H1 (cell line): ENCODE data around the gene CNOT6. TPM values are rescaled to one million over a fixed set of nuclear protein-coding genes. Genes with fewer than 3 reads are reported as not detected.
A peak's percentile ranks its signal among the peaks of the same experiment; 100 is the strongest.

Experiments
- CTCF ChIA-PET: fragments of 300-600 bp; sonication (Branson Sonifier 250); formaldehyde crosslinking; loops from one replicate; lab custom pipeline; 2021; ENCODE audit not compliant: partially characterized antibody; lab: Charles Lee
- POLR2A ChIA-PET: fragments of 300-600 bp; sonication (Branson Sonifier 250); formaldehyde crosslinking; loops from one replicate; lab custom pipeline; 2021; ENCODE audit warnings: inconsistent platforms; ENCODE audit not compliant: partially characterized antibody; lab: Charles Lee
- DNase-seq, 2 experiments: peaks; one replicate each; pipeline versions ENCODE4 v3.0.0 to v3.0.0-alpha.2; 2010 to 2022; ENCODE audit warnings: low spot score in 2 of 2, low read depth in 1 of 2, mixed read lengths in 1 of 2
- FAIRE-seq: peaks from 2 replicates; lab custom pipeline; 2011; peaks lifted over from hg19 to GRCh38; lab: Jason Lieb, UNC
- H2AFZ ChIP-seq: 2 replicates; pipeline ENCODE4 v1.8.1; 2012; ENCODE audit warnings: low read length, inconsistent platforms
- H2AK5ac ChIP-seq: 2 replicates; pipeline ENCODE4 v1.6.1; 2013; ENCODE audit warnings: low read depth, low read length
- H2BK120ac ChIP-seq: replicated peaks from 2 replicates; pipeline ENCODE3; 2013; ENCODE audit warnings: low read depth, low read length, inconsistent platforms
- H2BK12ac ChIP-seq: 2 replicates; pipeline ENCODE4 v1.6.1; 2013; ENCODE audit warnings: low read depth, low read length
- H2BK15ac ChIP-seq: 2 replicates; pipeline ENCODE4 v1.6.1; 2013; ENCODE audit warnings: low read length
- H2BK20ac ChIP-seq: 2 replicates; pipeline ENCODE4 v1.6.1; 2013; ENCODE audit warnings: low read length
- H2BK5ac ChIP-seq: 2 replicates; pipeline ENCODE4 v1.6.1; 2013; ENCODE audit warnings: low read depth, low read length
- H3K14ac ChIP-seq: 2 replicates; pipeline ENCODE4 v1.6.1; 2013; ENCODE audit warnings: inconsistent platforms; ENCODE audit not compliant: insufficient read length
- H3K18ac ChIP-seq: 2 replicates; pipeline ENCODE4 v1.6.1; 2013; ENCODE audit warnings: low read length; ENCODE audit errors: extremely low read depth
- H3K23ac ChIP-seq: 2 replicates; pipeline ENCODE4 v1.6.1; 2013; ENCODE audit warnings: inconsistent platforms; ENCODE audit not compliant: insufficient read length
- H3K23me2 ChIP-seq: 2 replicates; pipeline ENCODE4 v1.6.1; 2013; ENCODE audit warnings: low read depth, low read length
- H3K27ac ChIP-seq: 2 replicates; pipeline ENCODE4 v1.6.1; 2011; ENCODE audit warnings: low read depth, low read length, inconsistent platforms
- H3K27me3 ChIP-seq, 4 experiments: replicated peaks in 1 of 4; 1 replicate in 1 of 4; 2 replicates in 3 of 4; pipeline versions ENCODE4 v1.6.1 to v1.8.1; 2011 to 2013; ENCODE audit warnings: low read length in 3 of 4, mild to moderate bottlenecking in 3 of 4, inconsistent platforms in 2 of 4, mixed read lengths in 2 of 4, moderate library complexity in 1 of 4; ENCODE audit not compliant: control insufficient read depth in 3 of 4, insufficient read depth in 3 of 4; ENCODE audit errors: extremely low read depth in 1 of 4
- H3K36me3 ChIP-seq, 4 experiments: 2 replicates each; pipeline versions ENCODE4 v1.6.1 to v1.8.1; 2011 to 2013; ENCODE audit warnings: mild to moderate bottlenecking in 4 of 4, low read length in 3 of 4, moderate library complexity in 2 of 4, control low read depth in 1 of 4, inconsistent platforms in 1 of 4; ENCODE audit not compliant: insufficient read depth in 4 of 4, control insufficient read depth in 2 of 4
- H3K4ac ChIP-seq: replicated peaks from 2 replicates; pipeline ENCODE3; 2013; ENCODE audit warnings: low read length, low read depth, mixed read lengths, inconsistent platforms; ENCODE audit not compliant: insufficient read length
- H3K4me1 ChIP-seq, 4 experiments: replicated peaks in 1 of 4; 1 replicate in 1 of 4; 2 replicates in 3 of 4; pipeline versions ENCODE4 v1.6.1 to v1.8.1; 2011 to 2013; ENCODE audit warnings: low read length in 3 of 4, inconsistent platforms in 2 of 4, mixed read lengths in 1 of 4; ENCODE audit not compliant: insufficient read depth in 4 of 4, control insufficient read depth in 3 of 4
- H3K4me2 ChIP-seq, 2 experiments: 2 replicates each; pipeline versions ENCODE4 v1.6.1 to v1.8.1; 2011 to 2013; ENCODE audit warnings: low read depth in 2 of 2, low read length in 2 of 2, control low read depth in 1 of 2, inconsistent platforms in 1 of 2, mild to moderate bottlenecking in 1 of 2; ENCODE audit not compliant: insufficient read depth in 1 of 2
- H3K4me3 ChIP-seq, 4 experiments: fragments of 200-600, 300-600 bp in 1 of 4; sonication (generic), shearing (Covaris generic), sonication (Bioruptor Twin) in 1 of 4; 2 replicates each; pipeline versions ENCODE4 v1.5.1 to v1.8.1; 2011 to 2016; ENCODE audit warnings: low read length in 4 of 4, low read depth in 3 of 4, control low read depth in 2 of 4, inconsistent platforms in 2 of 4, mild to moderate bottlenecking in 2 of 4, mixed read lengths in 1 of 4, moderate library complexity in 1 of 4; ENCODE audit not compliant: insufficient read depth in 2 of 4; ENCODE audit errors: extremely low read depth in 1 of 4
- H3K56ac ChIP-seq: replicated peaks from 2 replicates; pipeline ENCODE3; 2013; ENCODE audit warnings: low read depth, mild to moderate bottlenecking, mixed read lengths, low read length, inconsistent platforms; ENCODE audit not compliant: insufficient read length
- H3K79me1 ChIP-seq: 2 replicates; pipeline ENCODE4 v1.6.1; 2013; ENCODE audit warnings: low read depth, low read length, control low read depth
- H3K79me2 ChIP-seq, 2 experiments: 2 replicates each; pipeline versions ENCODE4 v1.6.1 to v1.8.1; 2012 to 2013; ENCODE audit warnings: low read length in 2 of 2, mild to moderate bottlenecking in 2 of 2, inconsistent platforms in 1 of 2; ENCODE audit not compliant: insufficient read depth in 2 of 2, control insufficient read depth in 1 of 2
- H3K9ac ChIP-seq, 4 experiments: replicated peaks in 1 of 4; 1 replicate in 1 of 4; 2 replicates in 3 of 4; pipeline versions ENCODE4 v1.6.1 to v1.8.1; 2011 to 2013; ENCODE audit warnings: low read depth in 3 of 4, low read length in 3 of 4, control low read depth in 2 of 4, mild to moderate bottlenecking in 2 of 4, moderate library complexity in 2 of 4, inconsistent platforms in 1 of 4; ENCODE audit errors: extremely low read depth in 1 of 4
- H3K9me3 ChIP-seq, 2 experiments: 2 replicates each; pipeline versions ENCODE4 v1.6.1 to v1.8.1; 2012 to 2013; ENCODE audit warnings: mild to moderate bottlenecking in 2 of 2, moderate library complexity in 2 of 2, control low read depth in 1 of 2, inconsistent platforms in 1 of 2, low read depth in 1 of 2, low read length in 1 of 2, mixed read lengths in 1 of 2; ENCODE audit not compliant: insufficient read depth in 2 of 2
- H4K20me1 ChIP-seq, 2 experiments: replicated peaks in 1 of 2; 2 replicates each; pipeline versions ENCODE3 to v1.8.1; 2011 to 2013; ENCODE audit warnings: inconsistent platforms in 2 of 2, low read length in 2 of 2, mild to moderate bottlenecking in 1 of 2; ENCODE audit not compliant: insufficient read depth in 2 of 2, control insufficient read depth in 1 of 2
- H4K5ac ChIP-seq: 2 replicates; pipeline ENCODE4 v1.6.1; 2013; ENCODE audit warnings: low read length, low read depth, mixed read lengths, inconsistent platforms; ENCODE audit not compliant: insufficient read length
- H4K8ac ChIP-seq: 2 replicates; pipeline ENCODE4 v1.8.0; 2013; ENCODE audit warnings: mild to moderate bottlenecking, moderate library complexity, low read length, inconsistent platforms; ENCODE audit not compliant: insufficient read depth; ENCODE audit errors: extremely low read depth
- H4K91ac ChIP-seq: replicated peaks from 2 replicates; pipeline ENCODE3; 2013; ENCODE audit warnings: low read length, mixed read lengths, inconsistent platforms; ENCODE audit not compliant: insufficient read length
- ATF2 ChIP-seq: IDR thresholded peaks from 2 replicates; pipeline ENCODE4 v1.6.1; 2012; ENCODE audit warnings: low read length, inconsistent platforms
- BCL11A ChIP-seq, 2 experiments: IDR thresholded peaks; one replicate each; pipeline ENCODE4 v1.6.1; 2011; ENCODE audit warnings: low read depth in 2 of 2, low read length in 2 of 2, mild to moderate bottlenecking in 2 of 2
- CBX8 ChIP-seq: fragments of 300-800, 300-1000 bp; sonication (generic); IDR thresholded peaks from 2 replicates; pipeline ENCODE4 v1.7.1; 2016; ENCODE audit warnings: low read depth, low read length, borderline replicate concordance
- CHD1 ChIP-seq: IDR thresholded peaks from 2 replicates; pipeline ENCODE4 v1.6.1; 2012; ENCODE audit warnings: low read depth, low read length, improper control_type of control experiment
- HDAC6 ChIP-seq: IDR thresholded peaks from one replicate; pipeline ENCODE4 v1.7.1; 2012; ENCODE audit warnings: low read depth, mild to moderate bottlenecking, inconsistent platforms, low read length, moderate library complexity
- RXRA ChIP-seq: IDR thresholded peaks from 2 replicates; pipeline ENCODE4 v1.6.1; 2011; ENCODE audit warnings: low read depth, mild to moderate bottlenecking, low read length, moderate library complexity; ENCODE audit not compliant: insufficient read depth
- SAP30 ChIP-seq: fragments of 300-600 bp; sonication (generic); IDR thresholded peaks from 2 replicates; pipeline ENCODE4 v1.7.1; 2012; ENCODE audit warnings: low read length, moderate library complexity, mild to moderate bottlenecking, inconsistent platforms; ENCODE audit not compliant: insufficient read depth, insufficient replicate concordance
- TAF1 ChIP-seq: IDR thresholded peaks from 2 replicates; pipeline ENCODE4 v1.6.1; 2011; ENCODE audit warnings: mild to moderate bottlenecking, low read depth, low read length
- WGBS, 2 experiments: shearing (Covaris generic) in 1 of 2; methylation state at CpG; one replicate each; pipeline versions ENCODE4 v1.1.6 to v1.1.7; 2013 to 2015; ENCODE audit warnings: low lambda C conversion rate in 2 of 2, mixed read lengths in 2 of 2, inconsistent platforms in 1 of 2, low coverage in 1 of 2, missing lambda C conversion rate in 1 of 2; ENCODE audit not compliant: insufficient replicate concordance in 2 of 2, insufficient coverage in 1 of 2, insufficient read length in 1 of 2; ENCODE audit errors: extremely low coverage in 1 of 2, missing lambda C conversion rate in 1 of 2; 5-methylcytosine and 5-hydroxymethylcytosine counted together
- polyA plus RNA-seq, 7 experiments: library from polyadenylated mRNA; depleted of rRNA in 3 of 7; stranded (reverse) in 5 of 7; unstranded in 2 of 7; fragments of >200 nt in 5 of 7; fragments of 200-250 nt in 2 of 7; gene quantifications; 1 replicate in 5 of 7; 2 replicates in 1 of 7; 4 replicates in 1 of 7; pipeline versions ENCODE4 v1.2.1 to v1.2.3, GENCODE V29; 2011 to 2013; ENCODE audit warnings: missing spikeins in 2 of 7, mixed read lengths in 2 of 7
- total RNA-seq: library from RNA; stranded (reverse); fragmentation: NEBNext Ultra II Directional; extraction: Animal tissue kit (Norgen Biotek cat#: 25700); gene quantifications from 2 replicates; pipeline ENCODE4 v1.2.1, GENCODE V29; 2021

Gene CNOT6
- total and polyA plus RNA-seq, 2 of the 8 experiments (the other 6 are each of a cell fraction or from before 2014, with no cell fraction given), result 10.7 to 45.4 TPM

DNA sequence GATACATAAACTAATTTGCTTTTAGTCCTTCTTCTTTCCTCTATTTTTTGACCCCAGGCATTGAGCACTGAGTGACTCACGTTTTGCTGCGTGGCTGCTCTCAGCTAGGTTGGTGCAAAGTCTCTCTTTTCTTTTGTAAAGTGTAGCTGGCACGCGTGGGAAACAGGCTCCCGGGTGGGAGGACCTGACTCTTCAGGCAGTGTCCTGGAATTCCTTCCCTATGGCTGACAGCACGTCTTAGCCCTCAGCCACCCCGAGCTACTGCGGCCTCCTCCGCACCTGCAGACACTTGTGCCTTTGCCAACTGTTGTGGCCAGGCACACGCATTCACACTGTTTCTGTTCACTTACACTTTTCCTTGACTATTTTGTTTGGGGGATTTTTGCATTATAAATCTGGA, 98.0 kb downstream of the CNOT6 start:
- DNase-seq (no peak), FAIRE-seq (no peak)
- H3K4me1 ChIP-seq, result peaks cover 0 to 9% (median 3%) of the 10 kb centered on the region in 4 experiments; a peak in 5 of 7 replicates
- H3K23ac ChIP-seq, result no peak overlapping the region
- no peak overlapping the region for H2BK5ac ChIP-seq
- no peak overlapping the region for H2AFZ ChIP-seq
- peaks cover 22 to 51% (median 40%) of the 10 kb centered on the region in 4 experiments for H3K27me3 ChIP-seq
- ChIA-PET CTCF (interaction anchor here (1.0 to 1.6 kb wide), 4 partner anchors 12 to 126 kb away, joined by 3 to 7 read pairs (median 4); no protein-coding TSS in a partner anchor), POLR2A (no interaction called here)
- no peak overlapping the region for H4K8ac ChIP-seq
- H2BK120ac ChIP-seq, result no peak overlapping the region
- H3K18ac ChIP-seq, result no peak overlapping the region
- TF ChIP-seq SAP30 (no peak), HDAC6 (no peak), CBX8 (no peak), RXRA (no peak), TAF1 (no peak), BCL11A (IDR thresholded peaks at IDR 0.05; ENCODE audit: low read depth in 2 of 2, low read length in 2 of 2) (no peak), CHD1 (no peak), ATF2 (no peak)
- no peaks in the 10 kb centered on the region for H3K9me3 ChIP-seq
- H3K4ac ChIP-seq, result no peak overlapping the region
- no peak overlapping the region for H4K5ac ChIP-seq
- H2BK20ac ChIP-seq, result no peak overlapping the region
- H3K27ac ChIP-seq, result no peak overlapping the region
- no peak overlapping the region for H3K9ac ChIP-seq
- H2BK15ac ChIP-seq, result no peak overlapping the region
- H3K4me3 ChIP-seq, result peak overlapping the region in 1 of 4 experiments; percentile 69; a peak in 1 of 8 replicates
- H3K4me2 ChIP-seq, result no peak overlapping the region
- no peak overlapping the region for H2BK12ac ChIP-seq
- no peak overlapping the region for H3K14ac ChIP-seq
- no peak overlapping the region for H4K91ac ChIP-seq
- H4K20me1 ChIP-seq, result peaks cover 0 to 2% of the 10 kb centered on the region in 2 experiments
- no peaks in the 10 kb centered on the region for H3K79me1 ChIP-seq
- H3K36me3 ChIP-seq, result no peaks in the 10 kb centered on the region; a peak in 1 of 8 replicates
- 72% methylated on average over 10 of the region's 10 CpGs; no CpG with 5 or more reads in 1 of the 2 experiments for WGBS, 2 experiments
- H3K56ac ChIP-seq, result no peak overlapping the region
- H2AK5ac ChIP-seq, result no peak overlapping the region
- H3K23me2 ChIP-seq, result peaks cover 20% of the 10 kb centered on the region; the same call in 1 of the 2 replicates
- H3K79me2 ChIP-seq, result no peaks in the 10 kb centered on the region
